HG02763 (cell line): ENCODE data around the gene PAX7.
"Not testable (repeated sequence)": the region's sequence is repeated elsewhere in the genome, so short reads cannot be mapped to it uniquely, and the experiment has no call there.

Experiments
- ATAC-seq: cut with Tn5 transposase; IDR thresholded peaks from one replicate; pipeline ENCODE4 v1.9.1; 2021; ENCODE audit warnings: mild to moderate bottlenecking, moderate library complexity; ENCODE audit not compliant: unreplicated experiment

PAX7 gene

GRCh38 chr1:18630511-18631495, at the start of gene PAX7:
PAX7 (plus strand) TSS chr1:18630846; CDS start chr1:18631604, 758 bp downstream.
- no peak for ATAC-seq

- ATAC-seq, result no peak
These were observed 49.2 kb upstream of the PAX7 start for GRCh38 chr1:18581420-18581880.

GRCh38 chr1:18582890-18583289, 47.8 kb upstream of the PAX7 start:
- ATAC-seq, result no peak

- no peak for ATAC-seq
These were observed 47.2 kb upstream of the PAX7 start for GRCh38 chr1:18583326-18583941.

- ATAC-seq, result not testable (repeated sequence)
These were observed 44.6 kb upstream of the PAX7 start for GRCh38 chr1:18586016-18586415.

- ATAC-seq, result no peak
These were observed 42.6 kb upstream of the PAX7 start for GRCh38 chr1:18588093-18588492.

- no peak for ATAC-seq
These were observed 38.3 kb upstream of the PAX7 start for GRCh38 chr1:18592368-18592767.

- ATAC-seq, result no peak
These were observed 33.2 kb upstream of the PAX7 start for GRCh38 chr1:18597160-18598042.

GRCh38 chr1:18599086-18599485, 31.6 kb upstream of the PAX7 start:
- ATAC-seq, result no peak

GRCh38 chr1:18599704-18600103, 30.9 kb upstream of the PAX7 start:
- ATAC-seq, result no peak

- ATAC-seq, result no peak
These were observed 28.0 kb upstream of the PAX7 start for GRCh38 chr1:18602533-18603211.

- no peak for ATAC-seq
These were observed 27.3 kb upstream of the PAX7 start for GRCh38 chr1:18603212-18603852.

- no peak for ATAC-seq
These were observed 24.0 kb upstream of the PAX7 start for GRCh38 chr1:18606443-18607288.

- ATAC-seq, result no peak
These were observed 23.3 kb upstream of the PAX7 start for GRCh38 chr1:18607289-18607760.

- ATAC-seq, result no peak
These were observed 22.1 kb upstream of the PAX7 start for GRCh38 chr1:18608534-18608933.

- ATAC-seq, result no peak
These were observed 19.3 kb upstream of the PAX7 start for GRCh38 chr1:18611311-18611710.

GRCh38 chr1:18612073-18612472, 18.6 kb upstream of the PAX7 start:
- no peak for ATAC-seq

GRCh38 chr1:18614069-18614735, 16.4 kb upstream of the PAX7 start:
- no peak for ATAC-seq
